ENCODE results near the gene PLD1. TPM values are rescaled to one million over a fixed set of nuclear protein-coding genes. Genes with fewer than 3 reads are reported as not detected.
"Not testable (repeated sequence)": the region's sequence is repeated elsewhere in the genome, so short reads cannot be mapped to it uniquely, and the experiment has no call there.

The PLD1 gene
- total RNA-seq, 4 donors from 2014 or later, result 30.9 to 67.9 (median 56.0) TPM

- TF ChIP-seq POLR2A (IDR thresholded peaks at IDR 0.05), result no peak
- TF ChIP-seq CTCF (IDR thresholded peaks at IDR 0.05), result no peak
- DNase-seq, result no peak
- 6 to 50% methylated on average over 2 of the region's 2 CpGs for WGBS, 2 donors
- Histone ChIP-seq H3K27ac (no peak overlapping the region), H3K9me3 (no peaks in the 10 kb centered on the region), H3K27me3 (no peaks in the 10 kb centered on the region), H3K4me1 (peaks cover 0 to 6% (median 4%) of the 10 kb centered on the region in 3 donors), H3K36me3 (peaks cover 0 to 74% (median 4%) of the 10 kb centered on the region in 3 donors), H3K4me3 (no peak overlapping the region)
- intact Hi-C loops (cut with DNase I), result loop anchor here (10.0 kb wide), 1 partner anchor 194 kb away; no protein-coding TSS in a partner anchor
Measured at GRCh38 chr3:171640520-171641412, 169.5 kb downstream of the PLD1 start.

DNA sequence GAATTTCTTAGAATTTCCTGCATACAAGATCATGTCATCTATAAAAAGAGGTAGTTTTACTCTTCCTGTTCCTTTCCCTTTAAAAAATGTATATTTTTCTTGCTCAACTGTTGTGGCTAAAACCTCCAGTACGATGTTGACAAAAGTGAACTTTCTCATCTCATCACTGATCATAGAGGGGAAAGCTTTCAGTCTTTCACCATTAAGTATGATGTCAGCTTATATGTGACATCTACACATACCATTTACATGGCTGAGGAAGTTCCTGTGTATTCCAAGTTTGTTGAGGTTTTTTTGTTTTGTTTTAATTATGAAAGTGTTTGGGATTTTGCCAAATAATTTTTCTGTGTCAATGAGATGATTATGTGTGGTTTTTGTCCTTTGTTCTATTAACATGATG, 173.6 kb downstream of the PLD1 start:
- 65 to 70% methylated on average over 1 of the region's 1 CpG for WGBS, 2 donors

DNA sequence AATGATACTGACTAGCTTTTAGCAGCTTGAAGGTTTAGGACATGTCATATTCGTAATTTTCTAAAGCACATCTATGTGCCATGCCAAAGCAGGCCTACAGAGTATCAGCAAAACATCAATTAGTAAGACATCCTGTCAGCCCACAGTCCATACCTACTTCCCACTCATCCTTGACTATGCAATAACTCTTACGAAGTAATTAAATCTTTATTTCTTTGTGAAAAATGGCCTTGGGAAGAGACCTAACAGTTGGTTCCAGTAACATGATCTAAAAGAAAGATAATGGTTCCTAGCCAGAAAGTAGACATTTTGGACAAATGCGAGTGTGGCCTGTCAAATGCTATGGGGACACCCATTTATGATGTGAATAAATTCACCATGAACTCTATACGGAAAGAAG, 177.5 kb downstream of the PLD1 start:
- Histone ChIP-seq H3K4me1 (no peaks in the 10 kb centered on the region), H3K36me3 (peaks cover 0 to 37% (median 0%) of the 10 kb centered on the region in 3 donors), H3K9me3 (no peaks in the 10 kb centered on the region), H3K4me3 (no peak overlapping the region), H3K27ac (no peak overlapping the region), H3K27me3 (no peaks in the 10 kb centered on the region)
- DNase-seq, result no peak
- WGBS, 2 donors, result 81 to 91% methylated on average over 4 of the region's 4 CpGs
- TF ChIP-seq CTCF (IDR thresholded peaks at IDR 0.05) (no peak), POLR2A (IDR thresholded peaks at IDR 0.05) (no peak)
- intact Hi-C loops (cut with DNase I), result no loop called here

More for the DNA sequence above, 173.6 kb downstream of the PLD1 start:
- no peaks in the 10 kb centered on the region for H3K27me3 ChIP-seq
- intact Hi-C loops (cut with DNase I), result no loop called here
- no peak for DNase-seq
- H3K36me3 ChIP-seq, result peaks cover 0 to 54% (median 4%) of the 10 kb centered on the region in 3 donors
- no peak overlapping the region for H3K4me3 ChIP-seq
- peaks cover 0 to 6% (median 4%) of the 10 kb centered on the region in 3 donors for H3K4me1 ChIP-seq
- TF ChIP-seq CTCF (IDR thresholded peaks at IDR 0.05) (no peak), POLR2A (IDR thresholded peaks at IDR 0.05) (no peak)
- no peak overlapping the region for H3K27ac ChIP-seq
- no peaks in the 10 kb centered on the region for H3K9me3 ChIP-seq

DNA sequence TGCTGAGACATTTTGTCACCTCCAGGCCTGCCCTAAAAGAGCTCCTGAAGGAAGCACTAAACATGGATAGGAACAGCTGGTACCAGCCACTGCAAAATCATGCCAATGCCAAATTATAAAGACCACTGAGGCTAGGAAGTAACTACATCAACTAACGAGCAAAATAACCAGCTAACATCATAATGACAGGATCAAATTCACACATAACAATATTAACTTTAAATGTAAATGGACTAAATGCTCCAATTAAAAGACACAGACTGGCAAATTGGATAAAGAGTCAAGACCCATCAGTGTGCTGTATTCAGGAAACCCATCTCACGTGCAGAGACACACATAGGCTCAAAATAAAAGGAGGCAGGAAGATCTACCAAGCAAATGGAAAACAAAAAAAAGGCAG, 183.5 kb downstream of the PLD1 start:
- H3K4me3 ChIP-seq; H3K27me3 ChIP-seq; H3K9me3 ChIP-seq; intact Hi-C loops (cut with DNase I); H3K4me1 ChIP-seq; H3K27ac ChIP-seq; DNase-seq: not testable (repeated sequence)
- 79 to 88% methylated on average over 2 of the region's 2 CpGs for WGBS, 2 donors
- H3K36me3 ChIP-seq, result peaks cover 0 to 43% (median 0%) of the 10 kb centered on the region in 3 donors

GRCh38 chr3:171622126-171622525, 188.2 kb downstream of the PLD1 start:
- no peak for DNase-seq
- H3K27me3 ChIP-seq, result no peaks in the 10 kb centered on the region
- no peaks in the 10 kb centered on the region for H3K9me3 ChIP-seq
- intact Hi-C loops (cut with DNase I), result no loop called here
- no peak overlapping the region for H3K27ac ChIP-seq
- H3K4me3 ChIP-seq, result no peak overlapping the region
- no peak for TF ChIP-seq CTCF (IDR thresholded peaks at IDR 0.05)
- TF ChIP-seq POLR2A (IDR thresholded peaks at IDR 0.05), result no peak
- no peaks in the 10 kb centered on the region for H3K4me1 ChIP-seq
- H3K36me3 ChIP-seq, result peaks cover 0 to 77% (median 0%) of the 10 kb centered on the region in 3 donors
- WGBS, 2 donors, result 89 to 91% methylated on average over 2 of the region's 2 CpGs

All from esophagus squamous epithelium (tissue), 5 donors.